NCI-H2107 treated with DMSO at 0.1 percent for 48 hours (cell line): Measurements from ENCODE around the gene DGKB.

Experiments used
- DNase-seq: peaks from one replicate; lab custom pipeline; 2025; ENCODE audit not compliant: unreplicated experiment; lab: John Stamatoyannopoulos, UW

DGKB gene

GRCh38 chr7:14158111-14158510 is 744.4 kb downstream of the DGKB start:
- DNase-seq, result no peak

- no peak for DNase-seq
These were observed 746.1 kb downstream of the DGKB start for GRCh38 chr7:14156436-14156835.

GRCh38 chr7:14148974-14149373 is 753.6 kb downstream of the DGKB start:
- DNase-seq, result no peak

GRCh38 chr7:14147532-14147931 is 755.0 kb downstream of the DGKB start:
- DNase-seq, result no peak

- DNase-seq, result no peak
These were observed 758.0 kb downstream of the DGKB start for GRCh38 chr7:14144538-14144937.

GRCh38 chr7:14144109-14144508 is 758.4 kb downstream of the DGKB start:
- DNase-seq, result no peak

GRCh38 chr7:14137676-14138075 is 764.9 kb downstream of the DGKB start:
- no peak for DNase-seq

GRCh38 chr7:14133752-14134151 is 768.8 kb downstream of the DGKB start:
- no peak for DNase-seq

GRCh38 chr7:14125998-14126397 is 776.6 kb downstream of the DGKB start:
- DNase-seq, result no peak

- DNase-seq, result no peak
These were observed 777.8 kb downstream of the DGKB start for GRCh38 chr7:14124716-14125115.

GRCh38 chr7:14123923-14124322 is 778.6 kb downstream of the DGKB start:
- no peak for DNase-seq

- no peak for DNase-seq
These were observed 786.9 kb downstream of the DGKB start for GRCh38 chr7:14115701-14116100.

- DNase-seq, result peak; percentile 12
These were observed 797.7 kb downstream of the DGKB start for GRCh38 chr7:14104861-14105260.

- DNase-seq, result no peak
These were observed 806.4 kb downstream of the DGKB start for GRCh38 chr7:14096159-14096558.

GRCh38 chr7:14095233-14095950 is 807.2 kb downstream of the DGKB start:
- DNase-seq, result no peak
